ENCODE results near the gene PITPNB.

PITPNB gene

DNA sequence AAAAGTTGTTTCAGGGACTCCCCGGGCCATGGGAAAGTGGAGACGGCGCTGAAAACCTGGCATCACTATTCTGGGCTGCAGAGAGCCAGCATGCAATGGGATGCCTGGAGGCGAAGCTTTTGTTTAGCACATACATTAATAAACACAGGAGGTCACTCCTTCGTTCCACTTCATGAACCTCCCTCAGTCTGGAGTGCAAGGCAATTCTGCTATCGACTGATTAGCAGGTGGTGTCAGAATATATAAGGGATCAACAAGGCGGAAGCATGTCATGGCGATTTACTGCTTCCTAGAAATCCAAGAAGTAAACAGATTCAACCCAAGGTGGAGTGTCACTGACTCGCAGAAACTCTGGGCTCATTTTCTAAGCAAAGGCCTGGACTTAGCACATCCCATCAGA is 72.1 kb downstream of the PITPNB start:
- Histone ChIP-seq H3K9me2 (replicated peaks; ENCODE audit: control insufficient read depth, low read length) (no peaks in the 10 kb centered on the region), H3K9me3 (ENCODE audit: control insufficient read depth, insufficient read depth, low read length) (no peaks in the 10 kb centered on the region), H3K36me3 (ENCODE audit: control insufficient read depth, low read length) (peaks cover 28% of the 10 kb centered on the region), H3F3A (ENCODE audit: control insufficient read depth, insufficient read depth) (no peaks in the 10 kb centered on the region), H3K4me2 (ENCODE audit: low read length) (no peak overlapping the region), H3K27me3 (ENCODE audit: control insufficient read depth, low read length) (no peaks in the 10 kb centered on the region), H3K79me2 (ENCODE audit: control insufficient read depth, low read length) (no peaks in the 10 kb centered on the region), H3K4me1 (ENCODE audit: control insufficient read depth, low read length) (no peaks in the 10 kb centered on the region), H4K20me1 (ENCODE audit: control insufficient read depth, insufficient read depth, low read depth, low read length) (no peaks in the 10 kb centered on the region), H3K4me3 (ENCODE audit: low read length) (no peak overlapping the region), H3K27ac (ENCODE audit: low read depth, low read length) (no peak overlapping the region)
- TF ChIP-seq, protein P1, sequence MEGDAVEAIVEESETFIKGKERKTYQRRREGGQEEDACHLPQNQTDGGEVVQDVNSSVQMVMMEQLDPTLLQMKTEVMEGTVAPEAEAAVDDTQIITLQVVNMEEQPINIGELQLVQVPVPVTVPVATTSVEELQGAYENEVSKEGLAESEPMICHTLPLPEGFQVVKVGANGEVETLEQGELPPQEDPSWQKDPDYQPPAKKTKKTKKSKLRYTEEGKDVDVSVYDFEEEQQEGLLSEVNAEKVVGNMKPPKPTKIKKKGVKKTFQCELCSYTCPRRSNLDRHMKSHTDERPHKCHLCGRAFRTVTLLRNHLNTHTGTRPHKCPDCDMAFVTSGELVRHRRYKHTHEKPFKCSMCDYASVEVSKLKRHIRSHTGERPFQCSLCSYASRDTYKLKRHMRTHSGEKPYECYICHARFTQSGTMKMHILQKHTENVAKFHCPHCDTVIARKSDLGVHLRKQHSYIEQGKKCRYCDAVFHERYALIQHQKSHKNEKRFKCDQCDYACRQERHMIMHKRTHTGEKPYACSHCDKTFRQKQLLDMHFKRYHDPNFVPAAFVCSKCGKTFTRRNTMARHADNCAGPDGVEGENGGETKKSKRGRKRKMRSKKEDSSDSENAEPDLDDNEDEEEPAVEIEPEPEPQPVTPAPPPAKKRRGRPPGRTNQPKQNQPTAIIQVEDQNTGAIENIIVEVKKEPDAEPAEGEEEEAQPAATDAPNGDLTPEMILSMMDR (IDR thresholded peaks at IDR 0.05; ENCODE audit: low read depth, low read length, poor library complexity, severe bottlenecking), result no peak
- TF ChIP-seq EZH2phosphoT487 (IDR thresholded peaks at IDR 0.05; ENCODE audit: borderline replicate concordance, low read length), result no peak

DNA sequence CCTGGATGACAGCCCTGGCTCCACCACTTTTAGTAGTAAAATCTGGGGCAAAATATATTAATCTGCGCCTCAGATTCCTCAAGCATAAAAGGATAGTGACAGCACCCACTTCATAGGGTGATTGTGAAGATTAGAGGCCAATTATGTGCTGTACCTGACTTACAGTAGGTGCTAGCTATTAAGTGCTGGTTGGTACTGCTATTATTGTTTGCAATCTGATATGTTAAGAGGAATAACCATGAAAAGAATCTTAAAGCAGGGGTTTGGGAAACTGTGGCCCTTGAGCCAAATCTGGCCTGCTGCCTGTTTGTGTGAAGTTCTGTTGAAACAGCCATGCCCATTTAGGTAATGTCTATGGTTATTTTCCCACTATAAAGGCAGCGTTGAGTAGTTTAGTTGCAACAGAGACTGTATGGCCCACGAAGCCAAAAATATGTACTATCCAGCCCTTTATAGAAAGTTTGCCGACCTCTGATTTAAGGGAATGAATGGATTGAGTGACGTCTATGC is 72.8 kb downstream of the PITPNB start:
- Histone ChIP-seq H3K27me3 (ENCODE audit: control insufficient read depth, low read length) (no peaks in the 10 kb centered on the region), H4K20me1 (ENCODE audit: control insufficient read depth, insufficient read depth, low read depth, low read length) (no peaks in the 10 kb centered on the region), H3K9me2 (replicated peaks; ENCODE audit: control insufficient read depth, low read length) (no peaks in the 10 kb centered on the region), H3K36me3 (ENCODE audit: control insufficient read depth, low read length) (peaks cover 21% of the 10 kb centered on the region), H3K4me3 (ENCODE audit: low read length) (no peak overlapping the region), H3K79me2 (ENCODE audit: control insufficient read depth, low read length) (no peaks in the 10 kb centered on the region), H3F3A (ENCODE audit: control insufficient read depth, insufficient read depth) (no peaks in the 10 kb centered on the region), H3K4me1 (ENCODE audit: control insufficient read depth, low read length) (no peaks in the 10 kb centered on the region), H3K27ac (ENCODE audit: low read depth, low read length) (no peak overlapping the region), H3K4me2 (ENCODE audit: low read length) (no peak overlapping the region), H3K9me3 (ENCODE audit: control insufficient read depth, insufficient read depth, low read length) (no peaks in the 10 kb centered on the region)
- TF ChIP-seq, protein P1 (IDR thresholded peaks at IDR 0.05; ENCODE audit: low read depth, low read length, poor library complexity, severe bottlenecking), result no peak

DNA sequence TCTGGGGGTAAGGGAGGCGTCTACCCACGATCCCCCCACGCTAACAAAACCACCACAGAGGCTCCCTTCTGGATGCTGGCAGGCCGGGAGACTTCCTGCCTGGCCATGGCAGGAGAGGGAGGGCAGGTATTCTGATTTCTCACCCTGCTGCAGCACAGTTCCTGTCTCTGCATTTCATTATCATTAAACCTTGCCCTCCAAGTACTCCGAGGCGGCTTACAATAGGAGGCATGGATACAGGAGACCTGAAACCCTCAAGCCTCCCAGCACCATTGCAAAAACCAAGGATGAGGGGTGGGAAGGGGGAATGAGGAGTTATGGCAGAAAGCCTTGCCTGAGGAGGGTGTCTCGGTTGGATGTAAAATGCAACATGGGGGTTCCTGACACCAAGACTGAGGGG is 73.4 kb downstream of the PITPNB start:
- H3K36me3 ChIP-seq (ENCODE audit: control insufficient read depth, low read length), result peaks cover 15% of the 10 kb centered on the region
- no peaks in the 10 kb centered on the region for H3K27me3 ChIP-seq (ENCODE audit: control insufficient read depth, low read length)
- H4K20me1 ChIP-seq (ENCODE audit: control insufficient read depth, insufficient read depth, low read depth, low read length), result no peaks in the 10 kb centered on the region
- H3K27ac ChIP-seq (ENCODE audit: low read depth, low read length), result no peak overlapping the region
- TF ChIP-seq, protein P1 (IDR thresholded peaks at IDR 0.05; ENCODE audit: low read depth, low read length, poor library complexity, severe bottlenecking), result no peak
- no peak for TF ChIP-seq EZH2phosphoT487 (IDR thresholded peaks at IDR 0.05; ENCODE audit: borderline replicate concordance, low read length)
- no peaks in the 10 kb centered on the region for H3K4me1 ChIP-seq (ENCODE audit: control insufficient read depth, low read length)
- no peak overlapping the region for H3K4me2 ChIP-seq (ENCODE audit: low read length)
- H3K9me2 ChIP-seq (replicated peaks; ENCODE audit: control insufficient read depth, low read length), result no peaks in the 10 kb centered on the region
- H3F3A ChIP-seq (ENCODE audit: control insufficient read depth, insufficient read depth), result no peaks in the 10 kb centered on the region
- no peak overlapping the region for H3K4me3 ChIP-seq (ENCODE audit: low read length)
- H3K79me2 ChIP-seq (ENCODE audit: control insufficient read depth, low read length), result no peaks in the 10 kb centered on the region
- H3K9me3 ChIP-seq (ENCODE audit: control insufficient read depth, insufficient read depth, low read length), result no peaks in the 10 kb centered on the region
